Activated naive CD8-positive, alpha-beta T cell treated with anti-CD3 and anti-CD28 coated beads, Interleukin-2, amount 10 ng/mL, durations not matched to agents 7 days and 5 days (primary cell): Measurements from ENCODE around the gene ZNF627. TPM values are rescaled to one million over a fixed set of nuclear protein-coding genes. Genes with fewer than 3 reads are reported as not detected.

Source experiments
- ATAC-seq: fragments of 150-1000 bp; cut with Tn5 transposase; one replicate; pipeline ENCODE4 v1.10.0; 2021; ENCODE audit warnings: low read depth, moderate library complexity
- POLR2A ChIA-PET: fragments of 350-600 bp; sonication (Branson Sonifier 250); formaldehyde crosslinking; loops from one replicate; lab custom pipeline; 2021; ENCODE audit warnings: antibody characterized with exemption; lab: Charles Lee
- DNase-seq: peaks from one replicate; pipeline ENCODE4 v3.0.0; 2021
- H3K27ac Mint-ChIP-seq: one replicate; pipeline ENCODE4 v1.8.0; 2022; ENCODE audit warnings: mild to moderate bottlenecking, mixed read lengths
- H3K27me3 Mint-ChIP-seq: one replicate; pipeline ENCODE4 v1.8.0; 2022; ENCODE audit warnings: mild to moderate bottlenecking, moderate library complexity, mixed read lengths
- H3K36me3 Mint-ChIP-seq: one replicate; pipeline ENCODE4 v1.8.0; 2021; ENCODE audit warnings: mild to moderate bottlenecking, mixed read lengths
- H3K4me1 Mint-ChIP-seq: one replicate; pipeline ENCODE4 v1.8.0; 2021; ENCODE audit warnings: mixed read lengths
- H3K4me3 Mint-ChIP-seq: one replicate; pipeline ENCODE4 v1.8.0; 2022; ENCODE audit warnings: mild to moderate bottlenecking, moderate library complexity, mixed read lengths
- H3K9me3 Mint-ChIP-seq: one replicate; pipeline ENCODE4 v1.8.0; 2021; ENCODE audit warnings: mixed read lengths
- total RNA-seq, 2 experiments: library from RNA; stranded (reverse); gene quantifications; one replicate each; pipeline ENCODE4 v1.2.3, GENCODE V29; 2021

Gene ZNF627
- total RNA-seq, result 1 to 10 TPM; 9.0 to 9.6 TPM

DNA sequence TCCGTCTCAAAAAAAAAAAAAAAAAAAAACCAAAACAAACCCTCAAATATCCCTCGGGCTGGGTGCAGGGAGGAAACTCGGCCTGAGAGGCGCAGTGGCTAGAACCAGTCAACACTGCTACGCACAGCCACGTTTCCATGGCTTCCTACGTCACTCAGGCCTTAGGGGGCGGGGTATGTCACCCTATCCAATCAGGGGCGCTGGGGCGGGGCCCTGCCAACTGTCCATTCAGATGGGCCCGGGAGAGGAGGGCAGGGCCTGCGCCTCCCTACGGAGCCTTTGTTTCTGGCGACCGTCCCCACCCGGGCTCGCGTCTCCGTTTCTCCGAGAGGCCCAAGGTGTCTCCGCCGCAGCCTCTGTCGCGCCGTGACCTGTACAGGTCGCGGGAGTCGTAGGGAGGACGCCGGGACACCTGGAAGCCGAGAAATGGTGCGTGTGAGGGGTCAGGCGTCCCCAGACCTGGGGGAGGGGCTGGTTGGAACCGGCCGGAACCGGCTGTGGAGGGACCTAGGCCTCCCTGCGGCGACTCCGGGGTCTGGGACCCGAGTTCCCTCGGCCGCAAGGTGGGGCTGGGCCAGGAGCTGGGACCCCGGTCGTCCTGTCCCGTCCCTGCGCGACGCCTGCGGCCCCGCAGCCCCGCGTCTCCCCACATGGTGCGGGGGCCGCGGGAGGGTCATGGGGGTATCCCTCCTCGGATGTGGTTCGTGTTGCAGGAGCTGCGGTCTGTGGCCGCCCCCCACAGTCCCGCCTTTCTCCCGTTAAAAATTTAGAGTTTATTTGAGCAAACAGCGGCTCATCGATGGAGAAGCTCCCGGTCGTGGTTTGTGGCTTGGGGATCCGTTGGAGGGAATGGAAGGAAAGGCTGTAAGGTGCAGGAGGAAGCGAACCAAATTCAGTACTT is at the start of gene ZNF627:
ZNF627 (plus strand) TSS at position 282 of the 901 bp plus-strand sequence; CDS start at position 427, 145 bp downstream.
- DNase-seq, result peak; percentile 94
- Mint-ChIP-seq H3K36me3 (peaks cover 17% of the 10 kb centered on the region), H3K27me3 (no peaks in the 10 kb centered on the region), H3K4me1 (peaks cover 13% of the 10 kb centered on the region), H3K9me3 (peaks cover 2% of the 10 kb centered on the region), H3K27ac (peak within 1 kb of the TSS; percentile 80), H3K4me3 (peak within 1 kb of the TSS; percentile 92)
- peak; percentile 100 for ATAC-seq
- POLR2A ChIA-PET, result interaction anchor here (0.6 to 1.6 kb wide), 9 partner anchors 16 to 280 kb away, joined by 3 to 9 read pairs (median 4); no protein-coding TSS in a partner anchor

DNA sequence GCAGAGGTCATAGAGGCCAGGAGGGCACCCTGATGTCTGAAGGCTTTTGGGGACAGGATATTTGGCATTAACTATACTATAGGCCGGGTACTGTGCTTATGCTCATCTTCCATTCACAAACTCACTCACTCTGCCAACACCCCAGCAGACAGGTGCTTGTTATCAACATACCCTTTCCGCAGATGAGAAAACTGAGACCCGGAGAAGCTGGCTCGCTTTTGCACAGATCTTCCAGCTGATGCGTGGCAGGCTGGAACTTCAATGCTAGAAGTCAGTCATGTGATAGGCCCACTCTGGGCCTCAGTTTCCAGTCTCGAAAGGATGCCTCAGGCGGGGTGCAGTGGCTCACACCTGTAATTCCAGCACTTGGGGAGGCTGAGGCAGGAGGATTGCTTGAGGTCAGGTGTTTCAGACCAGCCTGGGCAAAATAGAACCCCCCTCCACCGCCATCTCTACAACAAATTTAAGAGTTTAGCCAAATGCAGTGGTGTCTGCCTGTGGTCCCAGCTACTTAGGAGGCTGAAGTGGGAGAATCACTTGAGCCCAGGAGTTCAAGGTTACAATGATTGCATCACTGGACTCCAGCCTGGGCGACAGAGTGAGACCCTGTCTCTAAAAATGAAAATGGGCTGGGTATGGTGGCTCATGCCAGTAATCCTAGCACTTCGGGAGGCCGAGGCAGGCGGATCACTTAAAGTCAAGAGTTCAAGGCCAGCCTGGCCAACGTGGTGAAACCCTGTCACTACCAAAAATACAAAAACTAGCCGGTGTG is 49.2 kb upstream of the ZNF627 start:
- H3K27me3 Mint-ChIP-seq, result peaks cover 3% of the 10 kb centered on the region
- no peaks in the 10 kb centered on the region for H3K9me3 Mint-ChIP-seq
- ATAC-seq (no peak), DNase-seq (no peak)
- no peak overlapping the region for H3K27ac Mint-ChIP-seq
- no peak overlapping the region for H3K4me3 Mint-ChIP-seq
- POLR2A ChIA-PET, result interaction anchor here (0.6 kb wide), 2 partner anchors 9 to 39 kb away, joined by 3 read pairs; no protein-coding TSS in a partner anchor
- peaks cover 4% of the 10 kb centered on the region for H3K4me1 Mint-ChIP-seq
- no peaks in the 10 kb centered on the region for H3K36me3 Mint-ChIP-seq

GRCh38 chr19:11549386-11549953 is 47.8 kb upstream of the ZNF627 start:
- DNase-seq, result no peak
- peaks cover 10% of the 10 kb centered on the region for H3K4me1 Mint-ChIP-seq
- no peak for ATAC-seq
- H3K27ac Mint-ChIP-seq, result no peak overlapping the region
- H3K9me3 Mint-ChIP-seq, result no peaks in the 10 kb centered on the region
- peaks cover 3% of the 10 kb centered on the region for H3K27me3 Mint-ChIP-seq
- POLR2A ChIA-PET, result interaction anchor here (0.5 kb wide), 1 partner anchor 454 kb away, joined by 3 read pairs; no protein-coding TSS in a partner anchor
- H3K36me3 Mint-ChIP-seq, result peaks cover 4% of the 10 kb centered on the region
- H3K4me3 Mint-ChIP-seq, result no peak overlapping the region

DNA sequence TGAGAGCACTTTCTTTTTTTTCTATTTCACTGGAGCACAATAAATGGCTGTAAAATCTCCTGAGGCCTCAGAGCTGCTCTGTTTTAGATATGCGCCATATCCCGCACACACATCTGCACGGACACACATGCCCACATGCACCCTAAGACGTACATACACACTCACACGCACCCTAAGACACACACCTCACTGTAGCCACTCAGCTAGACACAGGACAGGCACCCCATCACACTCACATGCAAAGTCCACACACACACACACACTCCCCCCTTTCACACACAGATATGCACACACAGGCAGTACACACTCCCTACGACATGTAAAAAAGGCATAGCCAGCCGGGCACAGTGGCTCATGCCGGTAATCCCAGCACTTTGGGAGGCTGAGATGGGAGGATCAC is 47.0 kb upstream of the ZNF627 start:
- Mint-ChIP-seq H3K27me3 (no peaks in the 10 kb centered on the region), H3K27ac (no peak overlapping the region), H3K4me3 (no peak overlapping the region), H3K4me1 (peaks cover 7% of the 10 kb centered on the region), H3K9me3 (no peaks in the 10 kb centered on the region), H3K36me3 (peaks cover 4% of the 10 kb centered on the region)
- DNase-seq, result no peak
- ATAC-seq, result no peak
- POLR2A ChIA-PET, result interaction anchor here (0.6 kb wide), 1 partner anchor 529 kb away, joined by 4 read pairs; no protein-coding TSS in a partner anchor

DNA sequence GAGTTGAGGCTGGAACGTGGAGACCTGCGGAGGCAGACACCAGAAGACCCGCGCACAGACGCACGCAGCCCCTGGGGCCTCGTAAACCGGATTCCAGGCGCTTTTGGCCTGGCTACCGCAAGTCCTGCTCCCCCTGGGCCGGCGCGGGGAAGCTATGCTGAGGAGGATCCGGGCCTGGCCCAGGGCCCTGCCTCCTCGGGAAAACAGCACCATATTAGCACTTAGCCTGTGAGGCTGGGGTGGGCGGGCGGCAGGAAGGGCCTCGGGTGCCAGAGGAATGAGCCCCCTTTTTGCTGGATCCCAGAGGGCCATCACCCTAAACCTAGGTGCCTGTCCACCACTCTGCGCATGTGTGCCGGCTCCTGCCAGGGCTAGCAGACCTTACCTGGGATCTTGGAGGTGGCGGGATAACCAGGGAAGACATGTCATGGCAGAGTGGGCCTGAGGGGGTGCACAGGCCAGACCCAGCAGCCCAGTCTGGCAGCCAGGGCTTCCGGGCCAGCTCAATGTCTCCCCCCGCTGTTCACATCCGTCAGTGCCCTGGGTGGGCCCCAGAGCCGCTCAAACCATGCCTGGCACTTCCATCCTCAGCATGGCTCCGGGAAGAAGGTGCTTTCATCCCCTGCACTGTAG is 45.6 kb upstream of the ZNF627 start:
- Mint-ChIP-seq H3K9me3 (no peaks in the 10 kb centered on the region), H3K4me1 (peaks cover 10% of the 10 kb centered on the region), H3K27ac (no peak overlapping the region), H3K27me3 (no peaks in the 10 kb centered on the region), H3K36me3 (peaks cover 5% of the 10 kb centered on the region), H3K4me3 (no peak overlapping the region)
- POLR2A ChIA-PET, result no interaction called here
- DNase-seq (no peak), ATAC-seq (peak; percentile 43)

GRCh38 chr19:11552666-11553372 is 44.5 kb upstream of the ZNF627 start:
- no peaks in the 10 kb centered on the region for H3K9me3 Mint-ChIP-seq
- no peak for DNase-seq
- POLR2A ChIA-PET, result no interaction called here
- H3K36me3 Mint-ChIP-seq, result peaks cover 5% of the 10 kb centered on the region
- H3K4me1 Mint-ChIP-seq, result peaks cover 16% of the 10 kb centered on the region
- H3K27ac Mint-ChIP-seq, result no peak overlapping the region
- ATAC-seq, result no peak
- no peak overlapping the region for H3K4me3 Mint-ChIP-seq
- no peaks in the 10 kb centered on the region for H3K27me3 Mint-ChIP-seq

DNA sequence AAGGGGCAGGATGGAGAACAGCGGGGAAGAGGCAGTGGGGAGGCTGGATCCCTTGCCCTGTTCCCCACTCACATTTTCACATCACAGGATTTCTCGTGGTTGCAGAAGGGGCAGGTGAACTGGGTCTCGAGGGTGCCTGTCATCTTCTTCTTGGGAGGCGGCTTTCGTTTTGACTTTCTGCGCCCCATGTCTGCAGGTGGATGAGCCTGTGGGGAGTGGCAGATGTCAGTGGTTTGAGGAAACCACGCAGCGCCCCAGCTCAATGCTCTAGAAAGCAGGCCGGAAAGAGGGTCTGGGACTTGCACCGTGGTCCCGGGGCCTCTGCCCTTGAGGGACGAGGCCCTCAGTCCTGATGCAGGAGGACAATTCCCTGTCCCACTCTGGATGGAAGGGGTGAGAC is 43.1 kb upstream of the ZNF627 start:
- H3K27me3 Mint-ChIP-seq, result no peaks in the 10 kb centered on the region
- peaks cover 5% of the 10 kb centered on the region for H3K36me3 Mint-ChIP-seq
- DNase-seq, result no peak
- ATAC-seq, result peak; percentile 4
- peak overlapping the region; percentile 69 for H3K27ac Mint-ChIP-seq
- POLR2A ChIA-PET, result no interaction called here
- H3K4me1 Mint-ChIP-seq, result peaks cover 20% of the 10 kb centered on the region
- H3K9me3 Mint-ChIP-seq, result no peaks in the 10 kb centered on the region
- peak overlapping the region; percentile 7 for H3K4me3 Mint-ChIP-seq

DNA sequence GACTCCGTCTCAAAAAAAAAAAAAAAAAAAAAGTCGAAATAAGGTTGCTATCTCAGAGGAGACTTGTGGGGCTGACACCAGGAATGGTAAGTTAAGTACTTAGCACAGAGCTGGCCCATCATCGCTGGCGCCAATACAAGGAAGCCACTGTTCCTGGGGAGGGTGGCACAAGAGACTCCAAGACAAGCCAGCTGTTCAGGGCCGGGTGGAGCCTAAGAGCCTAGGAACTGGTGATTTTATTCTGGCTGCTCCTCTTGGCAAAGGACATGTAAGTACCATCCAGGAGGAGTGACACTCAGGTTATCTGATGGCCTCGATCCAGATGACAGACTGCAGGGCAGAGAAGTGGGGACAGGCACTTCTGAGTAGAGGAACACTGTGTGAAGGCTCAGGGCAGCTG is 42.0 kb upstream of the ZNF627 start:
- no peak for ATAC-seq
- H3K27ac Mint-ChIP-seq, result no peak overlapping the region

DNA sequence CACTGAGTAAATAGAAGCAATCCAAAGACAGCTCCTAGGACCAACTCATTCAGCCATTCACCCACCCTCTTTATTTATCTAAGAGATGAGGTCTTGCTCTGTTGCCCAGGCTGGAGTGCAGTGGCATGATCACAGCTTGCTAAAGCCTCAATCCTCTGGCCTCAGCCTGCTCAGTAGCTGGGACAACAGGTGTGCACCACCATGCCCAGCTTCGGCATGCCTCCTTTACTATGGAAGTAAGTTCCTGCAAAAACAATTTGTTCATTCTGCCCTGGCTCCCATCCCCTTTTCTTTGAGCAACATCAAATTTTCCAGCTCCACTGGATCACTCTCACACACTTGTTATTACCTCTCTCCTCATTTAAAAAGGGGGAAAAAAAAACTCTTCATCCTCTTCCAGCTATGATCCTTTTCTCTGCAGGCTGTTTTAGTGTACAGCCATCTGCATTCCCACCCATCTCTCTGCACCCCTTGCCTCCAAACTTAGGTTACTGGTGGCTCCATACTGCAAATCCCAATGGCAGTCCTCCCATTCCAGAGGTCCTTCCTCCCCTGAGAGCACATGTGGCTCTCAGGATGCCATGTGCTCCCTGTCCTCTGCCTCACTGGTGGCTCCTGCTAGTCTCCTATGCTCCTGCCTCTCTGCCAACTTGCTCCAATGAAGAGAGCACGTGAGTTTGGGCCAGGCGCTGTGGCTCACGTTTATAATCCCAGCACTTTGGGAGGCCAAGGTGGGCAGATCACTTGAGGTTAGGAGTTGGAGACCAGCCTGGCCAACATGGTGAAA is 40.5 kb upstream of the ZNF627 start:
- peaks cover 5% of the 10 kb centered on the region for H3K36me3 Mint-ChIP-seq
- peak overlapping the region; percentile 40 for H3K4me3 Mint-ChIP-seq
- H3K27ac Mint-ChIP-seq, result peak overlapping the region; percentile 46
- POLR2A ChIA-PET, result interaction anchor here (0.7 kb wide), 1 partner anchor 8 kb away, joined by 3 read pairs; no protein-coding TSS in a partner anchor
- H3K27me3 Mint-ChIP-seq, result no peaks in the 10 kb centered on the region
- H3K9me3 Mint-ChIP-seq, result no peaks in the 10 kb centered on the region
- ATAC-seq (no peak), DNase-seq (no peak)
- peaks cover 29% of the 10 kb centered on the region for H3K4me1 Mint-ChIP-seq

More for the DNA sequence above, 42.0 kb upstream of the ZNF627 start:
- DNase-seq, result no peak
- peaks cover 22% of the 10 kb centered on the region for H3K4me1 Mint-ChIP-seq
- H3K4me3 Mint-ChIP-seq, result no peak overlapping the region
- peaks cover 5% of the 10 kb centered on the region for H3K36me3 Mint-ChIP-seq
- H3K9me3 Mint-ChIP-seq, result no peaks in the 10 kb centered on the region
- POLR2A ChIA-PET, result interaction anchor here (0.6 kb wide), 1 partner anchor 159 kb away, joined by 3 read pairs; no protein-coding TSS in a partner anchor
- H3K27me3 Mint-ChIP-seq, result no peaks in the 10 kb centered on the region

GRCh38 chr19:11558881-11559828 is 38.1 kb upstream of the ZNF627 start, which contains the start of gene ELOF1:
ELOF1 (minus strand) TSS chr19:11559230; CDS start chr19:11554347, 4,883 bp downstream.
- Mint-ChIP-seq H3K36me3 (peaks cover 2% of the 10 kb centered on the region), H3K4me3 (peak within 1 kb of the TSS; percentile 96), H3K9me3 (no peaks in the 10 kb centered on the region), H3K27ac (peak within 1 kb of the TSS; percentile 93), H3K4me1 (peaks cover 31% of the 10 kb centered on the region), H3K27me3 (no peaks in the 10 kb centered on the region)
- ATAC-seq, result peak; percentile 96
- peak; percentile 95 for DNase-seq
- POLR2A ChIA-PET, result interaction anchor here (0.6 to 2.7 kb wide), 10 partner anchors 19 to 1238 kb away, joined by 3 to 9 read pairs (median 6); partner anchors contain the start of genes DHPS and ZNF653
